ENCODE results near the gene ANKRD11.

Gene ANKRD11

GRCh38 chr16:89506791-89507191, 16.4 kb upstream of the ANKRD11 start:
- no peak for DNase-seq

- DNase-seq = no peak
These were observed 15.7 kb upstream of the ANKRD11 start for GRCh38 chr16:89506113-89506504.

- peak; percentile 75 for DNase-seq
These were observed 15.1 kb upstream of the ANKRD11 start for GRCh38 chr16:89505204-89506112.

- no peak for DNase-seq
These were observed 13.7 kb upstream of the ANKRD11 start for GRCh38 chr16:89504091-89504490.

- no peak for DNase-seq
These were observed 11.9 kb upstream of the ANKRD11 start for GRCh38 chr16:89502081-89502843.

GRCh38 chr16:89499767-89500166, 9.4 kb upstream of the ANKRD11 start:
- DNase-seq = no peak

- DNase-seq = no peak
These were observed 8.5 kb upstream of the ANKRD11 start for GRCh38 chr16:89498839-89499238.

GRCh38 chr16:89495121-89495520, 4.8 kb upstream of the ANKRD11 start:
- DNase-seq = no peak

GRCh38 chr16:89493776-89494175, 3.4 kb upstream of the ANKRD11 start:
- DNase-seq = no peak

- DNase-seq = no peak
These were observed 1.8 kb upstream of the ANKRD11 start for GRCh38 chr16:89491974-89492687.

- DNase-seq = peak; percentile 41
These were observed 993 bp upstream of the ANKRD11 start for GRCh38 chr16:89491238-89491869.

GRCh38 chr16:89489898-89490438, 393 bp downstream of the ANKRD11 start:
- DNase-seq = no peak

- peak; percentile 97 for DNase-seq
These were observed 1.1 kb downstream of the ANKRD11 start for GRCh38 chr16:89489040-89489897.

- DNase-seq = no peak
These were observed 4.6 kb downstream of the ANKRD11 start for GRCh38 chr16:89485701-89486246.

- no peak for DNase-seq
These were observed 5.3 kb downstream of the ANKRD11 start for GRCh38 chr16:89484923-89485679.

- DNase-seq = no peak
These were observed 6.3 kb downstream of the ANKRD11 start for GRCh38 chr16:89484041-89484501.

- no peak for DNase-seq
These were observed 7.5 kb downstream of the ANKRD11 start for GRCh38 chr16:89482817-89483205.

- peak; percentile 35 for DNase-seq
These were observed 8.1 kb downstream of the ANKRD11 start for GRCh38 chr16:89482150-89482816.

- no peak for DNase-seq
These were observed 8.9 kb downstream of the ANKRD11 start for GRCh38 chr16:89481356-89481955.
